ENCODE measurements around the gene OLIG1. TPM values are rescaled to one million over a fixed set of nuclear protein-coding genes. Genes with fewer than 3 reads are reported as not detected.

OLIG1 gene
- total and polyA plus RNA-seq, 2 of the 8 experiments (the other 6 are each of a cell fraction or from before 2014, with no cell fraction given), result 0.65 to 1.2 TPM

DNA sequence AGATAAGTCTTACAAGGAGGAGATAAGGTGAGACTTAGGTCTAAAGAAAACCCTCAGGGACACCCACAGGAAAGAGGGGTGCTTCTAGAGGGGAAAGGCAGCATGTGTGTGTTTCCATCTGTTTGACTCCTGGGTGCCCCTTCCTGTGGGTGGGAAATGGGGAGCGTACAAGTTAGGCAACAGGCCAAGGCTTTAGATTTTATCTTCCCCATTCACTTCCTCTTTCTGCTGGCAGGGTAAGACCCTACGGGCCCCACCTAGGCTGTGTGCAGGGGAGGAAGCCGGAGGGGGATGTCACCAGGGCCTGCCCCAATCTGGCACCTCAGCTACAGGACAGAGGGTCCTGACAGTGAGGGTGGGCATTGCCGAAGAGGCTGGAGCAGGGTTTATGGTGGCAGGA is 2.5 kb upstream of the OLIG1 start:
- no peak overlapping the region for H2BK5ac ChIP-seq (ENCODE audit: low read depth, low read length)
- TF ChIP-seq SIX5 (IDR thresholded peaks at IDR 0.05; ENCODE audit: low read depth, low read length) (no peak), CHD1 (IDR thresholded peaks at IDR 0.05; ENCODE audit: low read depth, low read length) (no peak), POLR2AphosphoS5 (IDR thresholded peaks at IDR 0.05; ENCODE audit: low read depth, low read length) (no peak), EP300 (IDR thresholded peaks at IDR 0.05; ENCODE audit: borderline replicate concordance in 1 of 2, low read depth in 2 of 2, low read length in 2 of 2) (no peak), NANOG (IDR thresholded peaks at IDR 0.05; ENCODE audit: insufficient read depth, low read depth, low read length, poor library complexity, severe bottlenecking) (no peak), EGR1 (IDR thresholded peaks at IDR 0.05; ENCODE audit: borderline replicate concordance, low read depth, low read length) (no peak), POLR2A (IDR thresholded peaks at IDR 0.05; ENCODE audit: control extremely low read depth in 1 of 2, low read depth in 2 of 2, low read length in 2 of 2) (no peak), FOSL1 (IDR thresholded peaks at IDR 0.05; ENCODE audit: insufficient read depth, low read depth, low read length) (no peak), SP1 (IDR thresholded peaks at IDR 0.05; ENCODE audit: low read depth, low read length) (no peak), SAP30 (IDR thresholded peaks at IDR 0.05; ENCODE audit: insufficient read depth, insufficient replicate concordance, low read length) (no peak), CBX5 (IDR thresholded peaks at IDR 0.05; ENCODE audit: low read depth, low read length) (no peak), HDAC2 (IDR thresholded peaks at IDR 0.05; ENCODE audit: borderline replicate concordance in 1 of 2, low read depth in 2 of 2, low read length in 2 of 2) (no peak)
- TF ChIP-seq, protein P1, sequence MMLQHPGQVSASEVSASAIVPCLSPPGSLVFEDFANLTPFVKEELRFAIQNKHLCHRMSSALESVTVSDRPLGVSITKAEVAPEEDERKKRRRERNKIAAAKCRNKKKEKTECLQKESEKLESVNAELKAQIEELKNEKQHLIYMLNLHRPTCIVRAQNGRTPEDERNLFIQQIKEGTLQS (IDR thresholded peaks at IDR 0.05; ENCODE audit: insufficient read depth, low read depth, low read length), result no peak

More for the DNA sequence above, 2.5 kb upstream of the OLIG1 start:
- no peak overlapping the region for H3K4me2 ChIP-seq (ENCODE audit: insufficient read depth in 1 of 2, low read depth in 2 of 2, low read length in 2 of 2)
- no peaks in the 10 kb centered on the region for H3K79me1 ChIP-seq (ENCODE audit: low read depth, low read length)
- FAIRE-seq, result no peak
- H3K23me2 ChIP-seq (ENCODE audit: low read depth, low read length), result peaks cover 13% of the 10 kb centered on the region; the same call in 1 of the 2 replicates
- H2BK120ac ChIP-seq (replicated peaks; ENCODE audit: low read depth, low read length), result no peak overlapping the region
- no peak overlapping the region for H3K27ac ChIP-seq (ENCODE audit: low read depth, low read length)
- no peak for DNase-seq (ENCODE audit: low read depth in 1 of 2, low spot score in 2 of 2)
- no peak overlapping the region for H4K91ac ChIP-seq (replicated peaks; ENCODE audit: insufficient read length, low read length)
- CTCF ChIA-PET (ENCODE audit: partially characterized antibody), result interaction anchor here (1.5 kb wide), 1 partner anchor 44 kb away, joined by 4 read pairs; no protein-coding TSS in a partner anchor
- H3K56ac ChIP-seq (replicated peaks; ENCODE audit: insufficient read length, low read depth, low read length), result no peak overlapping the region
- no peak overlapping the region for H3K23ac ChIP-seq (ENCODE audit: insufficient read length)
- no peak overlapping the region for H4K5ac ChIP-seq (ENCODE audit: insufficient read length, low read depth, low read length)
- H3K14ac ChIP-seq (ENCODE audit: insufficient read length), result no peak overlapping the region
- H3K4me1 ChIP-seq (replicated peaks in 1 of 4; ENCODE audit: control insufficient read depth in 3 of 4, insufficient read depth in 4 of 4, low read length in 3 of 4), result peaks cover 1 to 19% (median 9%) of the 10 kb centered on the region in 4 experiments
- H3K9ac ChIP-seq (replicated peaks in 1 of 4; ENCODE audit: extremely low read depth in 1 of 4, low read depth in 3 of 4, low read length in 3 of 4), result no peak overlapping the region
- H3K9me3 ChIP-seq (ENCODE audit: insufficient read depth in 2 of 2, low read depth in 1 of 2, low read length in 1 of 2), result 0 out of 4 replicates have a peak, but pooled peaks cover 0 to 3% of the 10 kb centered on the region in 2 experiments
- no peak overlapping the region for H3K4ac ChIP-seq (replicated peaks; ENCODE audit: insufficient read length, low read depth, low read length)
- H3K18ac ChIP-seq (ENCODE audit: extremely low read depth, low read length), result no peak overlapping the region
- H2AFZ ChIP-seq (ENCODE audit: low read length), result no peak overlapping the region
- no peak overlapping the region for H2BK12ac ChIP-seq (ENCODE audit: low read depth, low read length)
- no peak overlapping the region for H2BK20ac ChIP-seq (ENCODE audit: low read length)
- no peak overlapping the region for H2AK5ac ChIP-seq (ENCODE audit: low read depth, low read length)
- 75% methylated on average over 4 of the region's 4 CpGs; no CpG with 5 or more reads in 1 of the 2 experiments for WGBS, 2 experiments (ENCODE audit: extremely low coverage in 1 of 2, insufficient coverage in 1 of 2, insufficient read length in 1 of 2, insufficient replicate concordance in 2 of 2, low coverage in 1 of 2, low lambda C conversion rate in 2 of 2, missing lambda C conversion rate in 1 of 2)
- H3K79me2 ChIP-seq (ENCODE audit: control insufficient read depth in 1 of 2, insufficient read depth in 2 of 2, low read length in 2 of 2), result no peaks in the 10 kb centered on the region
- H3K36me3 ChIP-seq (ENCODE audit: control insufficient read depth in 2 of 4, insufficient read depth in 4 of 4, low read length in 3 of 4), result no peaks in the 10 kb centered on the region; a peak in 1 of 8 replicates
- H2BK15ac ChIP-seq (ENCODE audit: low read length), result no peak overlapping the region
- H4K20me1 ChIP-seq (replicated peaks in 1 of 2; ENCODE audit: control insufficient read depth in 1 of 2, insufficient read depth in 2 of 2, low read length in 2 of 2), result peaks cover 0 to 6% of the 10 kb centered on the region in 2 experiments
- no peak overlapping the region for H4K8ac ChIP-seq (ENCODE audit: extremely low read depth, insufficient read depth, low read length)
- no peak overlapping the region for H3K4me3 ChIP-seq (ENCODE audit: extremely low read depth in 1 of 4, insufficient read depth in 2 of 4, low read depth in 3 of 4, low read length in 4 of 4)
- peaks cover 34 to 90% (median 81%) of the 10 kb centered on the region in 4 experiments for H3K27me3 ChIP-seq (replicated peaks in 1 of 4; ENCODE audit: control insufficient read depth in 3 of 4, extremely low read depth in 1 of 4, insufficient read depth in 3 of 4, low read length in 3 of 4)
- POLR2A ChIA-PET (ENCODE audit: partially characterized antibody), result interaction anchor here (0.8 kb wide), 1 partner anchor 45 kb away, joined by 4 read pairs; no protein-coding TSS in a partner anchor

Measured in H1 (cell line).